GM12873 (cell line): ENCODE measurements around the gene MYG1.

Experiments
- CTCF ChIP-seq: IDR thresholded peaks from 2 replicates; pipeline ENCODE4 v1.5.1; 2012; ENCODE audit warnings: low read depth, mild to moderate bottlenecking, moderate library complexity, low read length, control low read depth; ENCODE audit not compliant: insufficient read depth; ENCODE audit errors: missing control alignments

The MYG1 gene

GRCh38 chr12:53274445-53274844 lies 25.1 kb upstream of the MYG1 start:
- TF ChIP-seq CTCF = no peak

- no peak for TF ChIP-seq CTCF
Observed at GRCh38 chr12:53276511-53276910, 23.0 kb upstream of the MYG1 start.

- TF ChIP-seq CTCF = no peak
Observed at GRCh38 chr12:53277981-53278380, 21.5 kb upstream of the MYG1 start.

DNA sequence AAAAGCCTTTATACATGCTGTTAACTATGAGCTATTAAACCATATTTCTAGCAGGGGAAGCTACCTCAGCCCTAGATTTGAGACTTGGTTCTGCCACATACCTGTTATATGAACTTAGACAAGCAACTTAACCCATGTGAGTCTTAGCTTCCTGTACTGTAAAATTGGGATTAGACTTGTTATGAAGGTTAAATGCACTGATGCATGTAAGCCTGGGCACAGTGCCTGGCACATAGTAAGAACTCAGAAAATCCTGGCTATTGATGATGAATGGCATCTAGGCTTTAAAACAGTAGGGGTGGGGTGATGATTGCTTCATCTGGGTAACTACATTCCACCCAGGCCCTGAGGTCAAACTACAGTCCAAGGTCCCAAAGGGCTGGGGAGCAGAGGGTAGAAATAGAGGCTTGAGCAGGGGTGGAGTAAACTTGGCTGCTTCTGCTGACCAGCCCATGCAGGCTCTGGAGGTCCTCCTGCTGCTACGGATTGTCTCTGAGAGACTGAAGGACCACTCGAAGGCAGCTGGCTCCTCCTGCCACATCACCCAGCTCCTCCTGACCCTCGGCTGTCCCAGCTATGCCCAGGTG lies 20.1 kb upstream of the MYG1 start:
- TF ChIP-seq CTCF = no peak

GRCh38 chr12:53279888-53280498 lies 19.5 kb upstream of the MYG1 start:
- TF ChIP-seq CTCF = no peak

- no peak for TF ChIP-seq CTCF
Observed at GRCh38 chr12:53286448-53286847, 13.0 kb upstream of the MYG1 start.

DNA sequence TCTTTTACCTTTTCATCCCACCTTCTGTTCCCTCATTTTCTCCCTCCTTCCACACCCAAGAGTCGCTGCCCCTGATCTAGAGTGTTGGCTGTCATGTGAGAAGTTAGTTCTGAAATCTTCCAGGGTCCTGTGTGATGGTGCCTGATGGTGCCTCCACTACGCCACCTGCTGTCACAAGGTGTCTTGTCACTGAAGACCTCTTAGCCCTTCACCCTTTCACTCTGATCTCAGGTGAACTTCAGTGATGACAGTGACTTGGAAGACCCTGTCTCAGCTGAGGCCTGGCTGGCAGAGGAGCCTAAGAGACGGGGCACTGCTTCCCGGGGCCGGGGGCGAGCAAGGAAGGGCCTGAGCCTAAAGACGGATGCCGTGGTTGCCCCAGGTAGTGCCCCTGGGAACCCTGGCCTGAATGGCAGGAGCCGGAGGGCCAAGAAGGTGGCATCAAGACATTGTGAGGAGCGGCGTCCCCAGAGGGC lies 11.7 kb upstream of the MYG1 start:
- TF ChIP-seq CTCF = peak; percentile 83
